HepG2 (cell line): ENCODE results near the gene SMO. TPM values are rescaled to one million over a fixed set of nuclear protein-coding genes. Genes with fewer than 3 reads are reported as not detected.

Source experiments
- ARNTL ChIP-seq: sonication (generic); formaldehyde crosslinking; IDR thresholded peaks from 2 replicates; pipeline ENCODE4 v1.4.0; 2020; ENCODE audit warnings: mild to moderate bottlenecking, missing genetic modification reagents
- CSRNP2 ChIP-seq: sonication (generic); formaldehyde crosslinking; conservative IDR thresholded peaks from 2 replicates; pipeline ENCODE4 v1.8.0; 2022; ENCODE audit warnings: low read depth, missing genetic modification reagents
- HMG20B ChIP-seq: conservative IDR thresholded peaks from 2 replicates; pipeline ENCODE4 v1.6.1; 2016; ENCODE audit warnings: missing genetic modification reagents, missing compliant biosample characterization
- NR2F1 ChIP-seq, 2 experiments: fragments of 450-650 bp in 1 of 2; formaldehyde crosslinking in 1 of 2; IDR thresholded peaks; 2 replicates each; pipeline versions ENCODE4 v1.5.0 to v1.6.1; 2016 to 2020; ENCODE audit warnings: mild to moderate bottlenecking in 1 of 2, missing compliant biosample characterization in 1 of 2, missing genetic modification reagents in 1 of 2, moderate library complexity in 1 of 2
- NR2F6 ChIP-seq, 2 experiments: IDR thresholded peaks; 2 replicates each; pipeline ENCODE4 v1.6.1; 2016; ENCODE audit warnings: antibody characterized with exemption in 1 of 2, mild to moderate bottlenecking in 1 of 2
- SATB2 ChIP-seq: sonication (generic); formaldehyde crosslinking; IDR thresholded peaks from 2 replicates; pipeline ENCODE4 v1.5.0; 2020; ENCODE audit warnings: missing genetic modification reagents
- ZNF280D ChIP-seq: sonication (generic); formaldehyde crosslinking; IDR thresholded peaks from 2 replicates; pipeline ENCODE4 v1.5.1; 2020; ENCODE audit warnings: mild to moderate bottlenecking, missing genetic modification reagents
- ZNF33A ChIP-seq: sonication (generic); formaldehyde crosslinking; IDR thresholded peaks from 2 replicates; pipeline ENCODE4 v1.5.1; 2020; ENCODE audit warnings: missing genetic modification reagents, mild to moderate bottlenecking, moderate library complexity, borderline replicate concordance
- ZSCAN20 ChIP-seq: sonication (generic); formaldehyde crosslinking; IDR thresholded peaks from 2 replicates; pipeline ENCODE4 v1.4.0; 2020; ENCODE audit warnings: missing genetic modification reagents, mild to moderate bottlenecking, borderline replicate concordance
- polyA plus RNA-seq, 8 experiments: library from polyadenylated mRNA; depleted of rRNA in 3 of 8; stranded (reverse) in 7 of 8; unstranded in 1 of 8; fragments of >200 nt; fragmentation: Illumina TruSeq in 4 of 8; extraction: Trizol in 4 of 8; gene quantifications; 2 replicates each; pipeline versions ENCODE4 v1.2.1 to v1.2.3, GENCODE V29; 2011 to 2016; ENCODE audit warnings: low read depth in 4 of 8, missing spikeins in 1 of 8, mixed read lengths in 1 of 8; ENCODE audit not compliant: insufficient read depth in 1 of 8
- total RNA-seq, 5 experiments: library from RNA; depleted of rRNA; stranded (reverse); fragments of >200 nt; fragmentation: Illumina TruSeq; extraction: Trizol; gene quantifications; 2 replicates each; pipeline ENCODE4 v1.2.3, GENCODE V29; 2016; ENCODE audit warnings: low read depth in 1 of 5
- TF ChIP-seq, protein P1 (sequence below): sonication (generic); formaldehyde crosslinking; IDR thresholded peaks from 2 replicates; pipeline ENCODE4 v1.4.0; 2020; ENCODE audit warnings: missing genetic modification reagents; ENCODE audit errors: not compliant biosample characterization
- TF ChIP-seq, protein P2 (sequence below): sonication (generic); formaldehyde crosslinking; conservative IDR thresholded peaks from 2 replicates; pipeline ENCODE4 v1.8.0; 2022; ENCODE audit warnings: mild to moderate bottlenecking, moderate library complexity, missing genetic modification reagents
- TF ChIP-seq, protein P3 (sequence below), 2 experiments: IDR thresholded peaks; 2 replicates each; pipeline ENCODE4 v1.6.1; 2011 to 2012; ENCODE audit warnings: low read length in 2 of 2, borderline replicate concordance in 1 of 2, low read depth in 1 of 2, mild to moderate bottlenecking in 1 of 2, moderate library complexity in 1 of 2
- TF ChIP-seq, protein P4 (sequence below): conservative IDR thresholded peaks from 2 replicates; pipeline ENCODE4 v1.6.1; 2018; ENCODE audit warnings: missing genetic modification reagents

Gene SMO
- total and polyA plus RNA-seq, 2 of the 13 experiments (the other 11 are each of a cell fraction or from before 2014, with no cell fraction given): 23.8 to 32.3 TPM

DNA sequence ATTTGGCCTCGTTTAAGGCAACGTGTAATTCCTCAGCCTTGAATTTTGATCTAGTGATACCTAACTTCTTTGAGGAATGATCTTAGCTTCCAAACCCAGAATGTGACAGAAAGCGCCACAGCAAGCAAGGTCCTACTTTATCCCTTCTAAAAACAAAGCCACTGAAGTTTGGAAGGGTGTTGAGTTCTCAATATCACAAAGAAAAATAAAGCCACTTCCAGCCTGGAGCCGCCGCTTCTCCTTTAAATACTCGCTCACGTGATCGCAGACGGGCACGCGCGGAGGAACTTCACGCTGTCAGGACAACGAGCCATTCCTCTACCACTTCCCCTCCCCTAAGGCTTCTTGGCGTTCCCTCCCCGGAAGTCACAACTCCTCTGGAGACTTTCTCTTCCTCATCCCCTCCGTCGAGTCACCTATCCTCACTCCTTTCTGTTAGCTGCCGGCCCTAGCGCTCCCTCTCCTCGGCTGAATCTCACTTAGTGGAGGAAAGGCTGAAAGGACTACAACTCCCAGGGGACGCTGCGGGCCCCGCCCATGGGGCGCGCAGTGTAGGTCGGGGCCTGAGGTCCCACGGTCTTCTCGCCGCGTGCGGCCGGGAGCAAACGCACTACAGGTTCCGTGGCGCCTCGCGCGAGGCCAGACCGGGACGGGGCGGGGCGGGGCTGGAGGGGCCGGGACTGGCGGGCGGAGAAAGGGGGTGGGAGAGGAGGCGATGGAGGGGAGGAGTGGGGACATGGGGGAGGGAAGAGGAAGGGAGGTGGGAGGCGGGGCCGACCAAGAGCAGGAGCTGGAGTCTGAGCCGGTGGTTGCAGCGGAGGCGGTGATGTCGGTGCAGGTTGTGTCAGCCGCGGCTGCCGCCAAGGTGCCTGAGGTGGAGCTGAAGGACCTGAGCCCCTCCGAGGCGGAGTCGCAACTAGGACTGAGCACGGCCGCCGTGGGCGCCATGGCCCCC lies 36.1 kb downstream of the SMO start, which contains the start of gene AHCYL2 (continued):
- TF ChIP-seq ARNTL (CRISPR knock-in tag): no peak; the same call in 1 of the 2 replicates
- TF ChIP-seq SATB2 (CRISPR knock-in tag): no peak
- TF ChIP-seq, protein P1, sequence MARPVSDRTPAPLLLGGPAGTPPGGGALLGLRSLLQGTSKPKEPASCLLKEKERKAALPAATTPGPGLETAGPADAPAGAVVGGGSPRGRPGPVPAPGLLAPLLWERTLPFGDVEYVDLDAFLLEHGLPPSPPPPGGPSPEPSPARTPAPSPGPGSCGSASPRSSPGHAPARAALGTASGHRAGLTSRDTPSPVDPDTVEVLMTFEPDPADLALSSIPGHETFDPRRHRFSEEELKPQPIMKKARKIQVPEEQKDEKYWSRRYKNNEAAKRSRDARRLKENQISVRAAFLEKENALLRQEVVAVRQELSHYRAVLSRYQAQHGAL (CRISPR knock-in tag): no peak
- no peak for TF ChIP-seq CSRNP2 (CRISPR knock-in tag)
- TF ChIP-seq, protein P2, sequence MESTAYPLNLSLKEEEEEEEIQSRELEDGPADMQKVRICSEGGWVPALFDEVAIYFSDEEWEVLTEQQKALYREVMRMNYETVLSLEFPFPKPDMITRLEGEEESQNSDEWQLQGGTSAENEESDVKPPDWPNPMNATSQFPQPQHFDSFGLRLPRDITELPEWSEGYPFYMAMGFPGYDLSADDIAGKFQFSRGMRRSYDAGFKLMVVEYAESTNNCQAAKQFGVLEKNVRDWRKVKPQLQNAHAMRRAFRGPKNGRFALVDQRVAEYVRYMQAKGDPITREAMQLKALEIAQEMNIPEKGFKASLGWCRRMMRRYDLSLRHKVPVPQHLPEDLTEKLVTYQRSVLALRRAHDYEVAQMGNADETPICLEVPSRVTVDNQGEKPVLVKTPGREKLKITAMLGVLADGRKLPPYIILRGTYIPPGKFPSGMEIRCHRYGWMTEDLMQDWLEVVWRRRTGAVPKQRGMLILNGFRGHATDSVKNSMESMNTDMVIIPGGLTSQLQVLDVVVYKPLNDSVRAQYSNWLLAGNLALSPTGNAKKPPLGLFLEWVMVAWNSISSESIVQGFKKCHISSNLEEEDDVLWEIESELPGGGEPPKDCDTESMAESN (CRISPR knock-in tag): 0 out of 2 replicates have a peak, but pooled peaks have one; percentile 31
- TF ChIP-seq NR2F1 (CRISPR knock-in tag; IDR thresholded peaks at IDR 0.05): no peak
- TF ChIP-seq, protein P3, sequence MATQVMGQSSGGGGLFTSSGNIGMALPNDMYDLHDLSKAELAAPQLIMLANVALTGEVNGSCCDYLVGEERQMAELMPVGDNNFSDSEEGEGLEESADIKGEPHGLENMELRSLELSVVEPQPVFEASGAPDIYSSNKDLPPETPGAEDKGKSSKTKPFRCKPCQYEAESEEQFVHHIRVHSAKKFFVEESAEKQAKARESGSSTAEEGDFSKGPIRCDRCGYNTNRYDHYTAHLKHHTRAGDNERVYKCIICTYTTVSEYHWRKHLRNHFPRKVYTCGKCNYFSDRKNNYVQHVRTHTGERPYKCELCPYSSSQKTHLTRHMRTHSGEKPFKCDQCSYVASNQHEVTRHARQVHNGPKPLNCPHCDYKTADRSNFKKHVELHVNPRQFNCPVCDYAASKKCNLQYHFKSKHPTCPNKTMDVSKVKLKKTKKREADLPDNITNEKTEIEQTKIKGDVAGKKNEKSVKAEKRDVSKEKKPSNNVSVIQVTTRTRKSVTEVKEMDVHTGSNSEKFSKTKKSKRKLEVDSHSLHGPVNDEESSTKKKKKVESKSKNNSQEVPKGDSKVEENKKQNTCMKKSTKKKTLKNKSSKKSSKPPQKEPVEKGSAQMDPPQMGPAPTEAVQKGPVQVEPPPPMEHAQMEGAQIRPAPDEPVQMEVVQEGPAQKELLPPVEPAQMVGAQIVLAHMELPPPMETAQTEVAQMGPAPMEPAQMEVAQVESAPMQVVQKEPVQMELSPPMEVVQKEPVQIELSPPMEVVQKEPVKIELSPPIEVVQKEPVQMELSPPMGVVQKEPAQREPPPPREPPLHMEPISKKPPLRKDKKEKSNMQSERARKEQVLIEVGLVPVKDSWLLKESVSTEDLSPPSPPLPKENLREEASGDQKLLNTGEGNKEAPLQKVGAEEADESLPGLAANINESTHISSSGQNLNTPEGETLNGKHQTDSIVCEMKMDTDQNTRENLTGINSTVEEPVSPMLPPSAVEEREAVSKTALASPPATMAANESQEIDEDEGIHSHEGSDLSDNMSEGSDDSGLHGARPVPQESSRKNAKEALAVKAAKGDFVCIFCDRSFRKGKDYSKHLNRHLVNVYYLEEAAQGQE (IDR thresholded peaks at IDR 0.05; ENCODE audit: borderline replicate concordance in 1 of 2, low read depth in 1 of 2, low read length in 2 of 2): no peak; a peak in 1 of 4 replicates
- TF ChIP-seq ZNF280D (CRISPR knock-in tag): 0 out of 2 replicates have a peak, but pooled peaks have one; percentile 21
- TF ChIP-seq, protein P4, sequence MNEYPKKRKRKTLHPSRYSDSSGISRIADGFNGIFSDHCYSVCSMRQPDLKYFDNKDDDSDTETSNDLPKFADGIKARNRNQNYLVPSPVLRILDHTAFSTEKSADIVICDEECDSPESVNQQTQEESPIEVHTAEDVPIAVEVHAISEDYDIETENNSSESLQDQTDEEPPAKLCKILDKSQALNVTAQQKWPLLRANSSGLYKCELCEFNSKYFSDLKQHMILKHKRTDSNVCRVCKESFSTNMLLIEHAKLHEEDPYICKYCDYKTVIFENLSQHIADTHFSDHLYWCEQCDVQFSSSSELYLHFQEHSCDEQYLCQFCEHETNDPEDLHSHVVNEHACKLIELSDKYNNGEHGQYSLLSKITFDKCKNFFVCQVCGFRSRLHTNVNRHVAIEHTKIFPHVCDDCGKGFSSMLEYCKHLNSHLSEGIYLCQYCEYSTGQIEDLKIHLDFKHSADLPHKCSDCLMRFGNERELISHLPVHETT (CRISPR knock-in tag): peak; percentile 68; the same call in 1 of the 2 replicates
- TF ChIP-seq ZNF33A (CRISPR knock-in tag): no peak
- no peak for TF ChIP-seq NR2F6 (IDR thresholded peaks at IDR 0.05)
- TF ChIP-seq NR2F6 (CRISPR knock-in tag; IDR thresholded peaks at IDR 0.05): peak; percentile 6; the same call in 1 of the 2 replicates
- no peak for TF ChIP-seq HMG20B
- no peak for TF ChIP-seq ZSCAN20 (CRISPR knock-in tag)
